Esophagus squamous epithelium (tissue), 5 donors: ENCODE data around the gene PIWIL4. TPM values are rescaled to one million over a fixed set of nuclear protein-coding genes. Genes with fewer than 3 reads are reported as not detected.

Experiments used
- DNase-seq: peaks from one replicate; lab custom pipeline; 2025; lab: John Stamatoyannopoulos, UW
- H3K27ac ChIP-seq, 4 donors: fragments of 200-600 bp; sonication (generic); one replicate each; pipeline ENCODE4 v1.5.1; 2016 to 2019; ENCODE audit warnings: mild to moderate bottlenecking in 1 of 4
- H3K27me3 ChIP-seq, 4 donors: fragments of 200-600 bp; sonication (generic); 1 replicate in 3 of 4; 2 replicates in 1 of 4; pipeline versions ENCODE4 v1.5.1 to v1.6.0; 2017 to 2021; ENCODE audit warnings: antibody characterized with exemption in 1 of 4
- H3K36me3 ChIP-seq, 3 donors: fragments of 200-600 bp; sonication (generic); one replicate each; pipeline ENCODE4 v1.5.1; 2016 to 2019
- H3K4me1 ChIP-seq, 3 donors: fragments of 200-600 bp; sonication (generic); one replicate each; pipeline ENCODE4 v1.5.1; 2017 to 2019
- H3K4me3 ChIP-seq, 4 donors: fragments of 200-600 bp; sonication (generic); 1 replicate in 3 of 4; 2 replicates in 1 of 4; pipeline ENCODE4 v1.5.1; 2016 to 2019; ENCODE audit warnings: mild to moderate bottlenecking in 2 of 4, moderate library complexity in 1 of 4
- H3K9me3 ChIP-seq, 3 donors: fragments of 200-600 bp; sonication (generic); one replicate each; pipeline ENCODE4 v1.5.1; 2016 to 2019
- POLR2A ChIP-seq, 4 donors: fragments of 450-650 bp; IDR thresholded peaks; one replicate each; pipeline ENCODE4 v1.6.1; 2017; ENCODE audit warnings: antibody characterized with exemption in 4 of 4, mild to moderate bottlenecking in 4 of 4, moderate library complexity in 3 of 4
- whole genome bisulfite sequencing, 2 donors: methylation state at CpG; one replicate each; pipeline ENCODE4 v1.1.5; 2018; 5-methylcytosine and 5-hydroxymethylcytosine counted together
- intact Hi-C: fragments of 100-400 bp; cut with DNase I; formaldehyde crosslinking; loops from one replicate; pipeline ENCODE4 v1.15.0; 2022
- total RNA-seq, 4 donors: library from RNA; depleted of rRNA; stranded (reverse); fragments of >200 nt; gene quantifications; one replicate each; pipeline ENCODE4 v1.1.0, GENCODE V29; 2016
- TF ChIP-seq, protein P1 (sequence below), 6 experiments: fragments of 450-650 bp in 4 of 6; fragments of 200-600 bp in 2 of 6; sonication (generic) in 2 of 6; IDR thresholded peaks; one replicate each; pipeline ENCODE4 v1.5.1; 2016 to 2019; ENCODE audit warnings: antibody characterized with exemption in 6 of 6, mild to moderate bottlenecking in 4 of 6, moderate library complexity in 4 of 6
- donor health status: DM: yes; HTN: yes; CAD: no.

Gene PIWIL4
- total RNA-seq, 4 donors from 2014 or later: 0.18 to 3.1 (median 2.0) TPM

DNA sequence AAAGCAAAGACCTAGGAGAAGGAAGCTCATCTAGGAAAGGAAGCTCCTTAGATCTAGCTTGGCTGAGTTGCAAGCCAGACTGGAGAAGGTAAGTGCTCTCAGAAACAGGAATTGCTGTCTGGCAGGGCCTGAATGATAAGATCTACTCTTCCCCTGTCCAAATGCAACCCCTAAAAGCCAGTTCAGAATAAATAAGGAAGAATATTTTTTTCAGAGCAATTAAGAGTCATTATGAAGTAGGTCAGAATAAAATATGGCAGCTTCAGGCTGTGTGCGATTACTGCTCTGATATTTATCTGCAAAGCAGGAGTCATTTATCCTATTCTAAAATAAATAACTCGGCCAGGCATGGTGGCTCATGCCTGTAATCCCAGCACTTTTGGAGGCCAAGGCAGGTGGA, 82.1 kb downstream of the PIWIL4 start:
- Histone ChIP-seq H3K27me3 (no peaks in the 10 kb centered on the region), H3K36me3 (no peaks in the 10 kb centered on the region), H3K9me3 (no peaks in the 10 kb centered on the region), H3K4me3 (no peak overlapping the region), H3K27ac (no peak overlapping the region), H3K4me1 (peaks cover 0 to 7% (median 0%) of the 10 kb centered on the region in 3 donors)
- WGBS, 2 donors: 66 to 89% methylated on average over 2 of the region's 2 CpGs
- no peak for DNase-seq
- intact Hi-C loops: no loop called here
- TF ChIP-seq, protein P1, sequence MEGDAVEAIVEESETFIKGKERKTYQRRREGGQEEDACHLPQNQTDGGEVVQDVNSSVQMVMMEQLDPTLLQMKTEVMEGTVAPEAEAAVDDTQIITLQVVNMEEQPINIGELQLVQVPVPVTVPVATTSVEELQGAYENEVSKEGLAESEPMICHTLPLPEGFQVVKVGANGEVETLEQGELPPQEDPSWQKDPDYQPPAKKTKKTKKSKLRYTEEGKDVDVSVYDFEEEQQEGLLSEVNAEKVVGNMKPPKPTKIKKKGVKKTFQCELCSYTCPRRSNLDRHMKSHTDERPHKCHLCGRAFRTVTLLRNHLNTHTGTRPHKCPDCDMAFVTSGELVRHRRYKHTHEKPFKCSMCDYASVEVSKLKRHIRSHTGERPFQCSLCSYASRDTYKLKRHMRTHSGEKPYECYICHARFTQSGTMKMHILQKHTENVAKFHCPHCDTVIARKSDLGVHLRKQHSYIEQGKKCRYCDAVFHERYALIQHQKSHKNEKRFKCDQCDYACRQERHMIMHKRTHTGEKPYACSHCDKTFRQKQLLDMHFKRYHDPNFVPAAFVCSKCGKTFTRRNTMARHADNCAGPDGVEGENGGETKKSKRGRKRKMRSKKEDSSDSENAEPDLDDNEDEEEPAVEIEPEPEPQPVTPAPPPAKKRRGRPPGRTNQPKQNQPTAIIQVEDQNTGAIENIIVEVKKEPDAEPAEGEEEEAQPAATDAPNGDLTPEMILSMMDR (IDR thresholded peaks at IDR 0.05): no peak
- no peak for TF ChIP-seq POLR2A (IDR thresholded peaks at IDR 0.05)

DNA sequence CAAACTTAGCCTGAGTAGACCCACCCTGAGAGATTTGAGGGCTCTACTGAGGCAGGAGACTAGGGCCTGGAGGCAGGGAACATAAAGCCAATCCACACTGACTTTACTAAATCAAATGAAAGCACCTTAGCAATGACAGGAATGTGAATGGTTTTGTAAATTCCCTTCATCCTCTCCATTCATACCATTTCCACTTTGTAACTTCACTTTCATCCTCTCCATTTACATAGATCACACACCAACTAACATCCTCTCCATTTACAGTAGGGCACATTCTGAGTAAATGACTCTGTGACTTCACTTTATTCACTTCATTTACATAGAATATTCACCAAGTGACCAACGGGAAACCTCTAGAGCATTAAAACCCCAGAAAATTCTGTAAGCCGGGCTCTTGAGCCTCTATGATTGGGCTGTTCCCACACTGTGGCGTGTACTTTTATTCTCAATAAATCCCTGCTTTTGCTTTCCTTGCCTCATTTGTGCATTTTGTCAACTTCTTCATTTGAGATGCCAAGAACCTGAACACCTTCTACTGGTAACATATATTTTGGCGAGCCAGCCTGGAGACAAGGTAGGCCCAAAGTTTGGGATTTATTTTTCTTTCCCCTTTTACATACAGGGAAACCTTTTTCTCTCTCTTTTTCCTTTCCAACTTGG, 82.9 kb downstream of the PIWIL4 start:
- no peak overlapping the region for H3K4me3 ChIP-seq
- no peaks in the 10 kb centered on the region for H3K9me3 ChIP-seq
- no peak for DNase-seq
- WGBS, 2 donors: 73 to 76% methylated on average over 4 of the region's 4 CpGs
- no peaks in the 10 kb centered on the region for H3K36me3 ChIP-seq
- TF ChIP-seq, protein P1 (IDR thresholded peaks at IDR 0.05): no peak
- no peak for TF ChIP-seq POLR2A (IDR thresholded peaks at IDR 0.05)
- H3K27ac ChIP-seq: peak overlapping the region in 2 of 4 donors; percentile 10 to 44
- peaks cover 0 to 7% (median 0%) of the 10 kb centered on the region in 3 donors for H3K4me1 ChIP-seq
- no peaks in the 10 kb centered on the region for H3K27me3 ChIP-seq
- intact Hi-C loops: no loop called here

DNA sequence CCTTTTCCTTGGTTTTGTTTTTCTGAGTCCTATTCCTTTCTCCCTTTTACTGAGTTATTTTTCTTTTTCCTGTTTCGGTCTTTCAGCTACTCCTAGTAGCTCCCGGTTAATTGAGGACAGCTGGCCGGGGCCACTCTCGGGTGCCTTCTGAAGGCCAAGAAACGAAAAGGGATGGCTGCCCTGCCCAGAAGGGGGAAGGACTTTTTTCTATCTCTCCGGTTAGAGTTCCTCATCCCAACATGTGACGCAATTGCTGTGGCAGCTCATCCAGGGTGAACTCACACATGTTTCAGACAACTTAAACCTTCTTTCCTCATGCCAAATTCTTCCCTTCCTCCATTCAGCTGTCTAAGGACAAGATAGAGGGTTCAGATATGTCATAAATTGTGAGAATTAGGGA, 83.6 kb downstream of the PIWIL4 start:
- intact Hi-C loops: no loop called here
- no peaks in the 10 kb centered on the region for H3K27me3 ChIP-seq
- H3K9me3 ChIP-seq: no peaks in the 10 kb centered on the region
- H3K27ac ChIP-seq: peak overlapping the region in 2 of 4 donors; percentile 10 to 44
- no peak for DNase-seq
- H3K36me3 ChIP-seq: no peaks in the 10 kb centered on the region
- H3K4me1 ChIP-seq: peaks cover 0 to 7% (median 0%) of the 10 kb centered on the region in 3 donors
- 46 to 70% methylated on average over 6 to 7 of the region's 7 CpGs for WGBS, 2 donors
- no peak for TF ChIP-seq POLR2A (IDR thresholded peaks at IDR 0.05)
- TF ChIP-seq, protein P1 (IDR thresholded peaks at IDR 0.05): no peak
- no peak overlapping the region for H3K4me3 ChIP-seq

DNA sequence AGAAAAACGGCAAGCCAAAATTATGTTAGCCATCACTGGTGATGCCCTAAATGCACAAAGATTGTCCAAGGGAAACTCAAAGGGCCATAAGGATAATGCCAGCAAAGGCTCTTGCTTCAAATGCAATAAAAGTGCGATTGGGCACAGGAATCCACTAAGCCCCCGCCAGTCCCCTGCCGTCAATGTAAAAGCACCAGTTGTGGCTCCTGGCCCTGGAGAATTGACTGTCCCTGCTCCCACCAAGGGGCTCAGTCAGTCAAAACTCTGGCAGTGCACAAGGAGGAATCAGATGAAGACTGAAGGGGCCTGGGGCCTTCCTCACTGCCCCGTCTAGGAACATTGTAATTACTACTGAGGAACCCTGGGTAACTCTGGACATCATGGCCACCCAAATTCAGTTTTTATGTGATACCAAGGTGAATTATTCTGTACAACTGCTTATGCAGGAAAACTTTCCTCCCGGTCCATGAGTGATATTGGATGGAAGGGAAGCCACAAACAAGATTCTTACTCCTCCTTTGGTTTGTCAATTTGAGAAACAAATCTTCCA, 85.6 kb downstream of the PIWIL4 start:
- intact Hi-C loops: no loop called here
- no peak for TF ChIP-seq POLR2A (IDR thresholded peaks at IDR 0.05)
- TF ChIP-seq, protein P1 (IDR thresholded peaks at IDR 0.05): no peak
- Histone ChIP-seq H3K27me3 (no peaks in the 10 kb centered on the region), H3K36me3 (no peaks in the 10 kb centered on the region), H3K9me3 (no peaks in the 10 kb centered on the region), H3K27ac (no peak overlapping the region), H3K4me3 (no peak overlapping the region), H3K4me1 (peaks cover 0 to 9% (median 3%) of the 10 kb centered on the region in 3 donors)
- 86 to 92% methylated on average over 5 to 6 of the region's 6 CpGs for WGBS, 2 donors
- no peak for DNase-seq

DNA sequence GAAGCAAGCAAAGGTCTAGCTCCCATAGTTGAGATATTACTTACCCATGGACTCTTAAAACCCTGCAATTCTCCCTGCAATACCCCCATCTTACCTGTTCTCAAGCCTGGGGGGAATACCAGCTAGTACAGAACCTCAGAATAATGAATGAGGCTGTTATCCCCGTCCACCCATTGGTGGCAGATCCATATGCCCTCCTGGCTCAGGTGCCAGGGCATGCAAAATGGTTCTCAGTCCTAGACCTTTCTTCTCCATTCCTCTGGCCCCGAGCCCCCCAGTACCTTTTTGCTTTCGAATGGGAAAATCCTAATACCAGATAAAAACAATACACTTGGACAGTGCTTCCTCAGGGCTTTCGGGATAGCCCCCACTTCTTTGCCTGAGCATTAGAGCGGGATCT, 86.4 kb downstream of the PIWIL4 start:
- no peak for DNase-seq
- no peak overlapping the region for H3K27ac ChIP-seq
- 91 to 94% methylated on average over 4 to 5 of the region's 5 CpGs for WGBS, 2 donors
- intact Hi-C loops: no loop called here
- H3K27me3 ChIP-seq: no peaks in the 10 kb centered on the region
- H3K4me1 ChIP-seq: peaks cover 0 to 16% (median 3%) of the 10 kb centered on the region in 3 donors
- H3K4me3 ChIP-seq: no peak overlapping the region
- no peaks in the 10 kb centered on the region for H3K9me3 ChIP-seq
- H3K36me3 ChIP-seq: no peaks in the 10 kb centered on the region
- no peak for TF ChIP-seq POLR2A (IDR thresholded peaks at IDR 0.05)
- TF ChIP-seq, protein P1 (IDR thresholded peaks at IDR 0.05): no peak
